HCT116 (cell line): ENCODE measurements around the gene MLC1. TPM values are rescaled to one million over a fixed set of nuclear protein-coding genes. Genes with fewer than 3 reads are reported as not detected.

ENCODE experiments used
- ATAC-seq: fragments of 200-7000 bp; cut with Tn5 transposase; 2 replicates; pipeline ENCODE4 v1.9.1; 2020; ENCODE audit warnings: mild to moderate bottlenecking, moderate library complexity
- BruUV-seq: library from RNA; stranded (reverse); fragments of 400-500 nt; replicated peaks from 2 replicates; lab custom pipeline; 2021; lab: Mats Ljungman, UMichigan
- CTCF ChIA-PET: fragments of 300-600 bp; sonication (Branson Sonifier 250); formaldehyde crosslinking; loops from one replicate; lab custom pipeline; 2021; ENCODE audit warnings: antibody characterized with exemption; lab: Charles Lee
- POLR2A ChIA-PET: fragments of 300-600, 350-600 bp; sonication (Branson Sonifier 250); formaldehyde crosslinking; loops from one replicate; lab custom pipeline; 2021; ENCODE audit warnings: antibody characterized with exemption; lab: Charles Lee
- RAD21 ChIA-PET, 2 experiments: fragments of 300-600 bp; sonication (Branson Sonifier 250); formaldehyde crosslinking; loops; one replicate each; lab custom pipeline; 2023; ENCODE audit warnings: low total read pairs in 2 of 2; ENCODE audit not compliant: uncharacterized antibody in 2 of 2, unreplicated experiment in 2 of 2, low non-redundant PET in 1 of 2; lab: Charles Lee
- DNase-seq: peaks from one replicate; pipeline ENCODE4 v3.0.0-alpha.2; 2010; ENCODE audit warnings: low read depth, low spot score
- H2AFZ ChIP-seq: fragments of 200-600 bp; shearing (Covaris generic), sonication (generic); 2 replicates; pipeline ENCODE4 v1.6.1; 2017; ENCODE audit warnings: low read depth, mixed run types, mixed read lengths, antibody characterized with exemption, low read length; ENCODE audit not compliant: poor library complexity, severe bottlenecking
- H3K27ac ChIP-seq: 2 replicates; pipeline ENCODE4 v1.5.1; 2012; ENCODE audit warnings: low read depth, low read length
- H3K27me3 ChIP-seq: fragments of 200-600 bp; sonication (generic); 2 replicates; pipeline ENCODE4 v1.6.1; 2016; ENCODE audit warnings: mixed run types, low read length, mixed read lengths; ENCODE audit not compliant: insufficient read depth
- H3K36me3 ChIP-seq, 2 experiments: fragments of 200-500 bp in 1 of 2; fragments of 200-600 bp in 1 of 2; sonication (Bioruptor generic) in 1 of 2; sonication (generic) in 1 of 2; 2 replicates each; pipeline versions ENCODE4 v1.5.1 to v1.6.1; 2014 to 2016; ENCODE audit warnings: low read length in 2 of 2, inconsistent platforms in 1 of 2, mixed read lengths in 1 of 2, mixed run types in 1 of 2; ENCODE audit not compliant: insufficient read depth in 2 of 2, control insufficient read depth in 1 of 2
- H3K4me1 ChIP-seq, 2 experiments: fragments of 200-600 bp in 1 of 2; sonication (generic) in 1 of 2; 2 replicates each; pipeline versions ENCODE4 v1.5.1 to v1.6.1; 2012 to 2017; ENCODE audit warnings: low read length in 2 of 2, inconsistent platforms in 1 of 2, mild to moderate bottlenecking in 1 of 2, mixed read lengths in 1 of 2, mixed run types in 1 of 2, moderate library complexity in 1 of 2; ENCODE audit not compliant: insufficient read depth in 2 of 2, control insufficient read depth in 1 of 2
- H3K4me2 ChIP-seq: fragments of 200-600 bp; sonication (generic); 2 replicates; pipeline ENCODE4 v1.6.1; 2017; ENCODE audit warnings: mixed run types, low read length, mixed read lengths
- H3K4me3 ChIP-seq, 2 experiments: fragments of 200-600 bp in 1 of 2; sonication (generic) in 1 of 2; replicated peaks in 1 of 2; 2 replicates each; pipeline ENCODE4 v1.5.1; 2011 to 2016; ENCODE audit warnings: low read length in 2 of 2, control low read depth in 1 of 2, low read depth in 1 of 2, mild to moderate bottlenecking in 1 of 2, mixed read lengths in 1 of 2, mixed run types in 1 of 2
- H3K79me2 ChIP-seq: fragments of 200-600 bp; sonication (generic); 2 replicates; pipeline ENCODE4 v1.6.1; 2017; ENCODE audit warnings: mild to moderate bottlenecking, mixed run types, low read length, moderate library complexity, mixed read lengths; ENCODE audit not compliant: insufficient read depth
- H3K9ac ChIP-seq: fragments of 200-600 bp; sonication (generic); 2 replicates; pipeline ENCODE4 v1.6.1; 2016; ENCODE audit warnings: low read length, mixed read lengths
- H3K9me2 ChIP-seq: fragments of 200-600 bp; sonication (generic), shearing (Covaris generic); 2 replicates; pipeline ENCODE4 v1.6.1; 2017; ENCODE audit warnings: mixed run types, mild to moderate bottlenecking, moderate library complexity; ENCODE audit not compliant: insufficient read depth
- H3K9me3 ChIP-seq, 2 experiments: fragments of 200-500 bp in 1 of 2; fragments of 200-600 bp in 1 of 2; sonication (Bioruptor generic) in 1 of 2; sonication (generic) in 1 of 2; 2 replicates each; pipeline ENCODE4 v1.6.1; 2014 to 2017; ENCODE audit warnings: low read length in 2 of 2, mixed read lengths in 2 of 2, inconsistent platforms in 1 of 2, low read depth in 1 of 2, mild to moderate bottlenecking in 1 of 2, mixed run types in 1 of 2, moderate library complexity in 1 of 2; ENCODE audit not compliant: control insufficient read depth in 1 of 2, insufficient read depth in 1 of 2
- H4K20me1 ChIP-seq: fragments of 200-600 bp; sonication (generic), shearing (Covaris generic); 2 replicates; pipeline ENCODE4 v1.6.1; 2017; ENCODE audit warnings: mixed run types, mild to moderate bottlenecking, moderate library complexity; ENCODE audit not compliant: insufficient read depth
- ATF3 ChIP-seq: IDR thresholded peaks from 2 replicates; pipeline ENCODE4 v1.6.1; 2012
- CBX3 ChIP-seq: IDR thresholded peaks from 2 replicates; pipeline ENCODE4 v1.6.1; 2012; ENCODE audit warnings: low read depth
- CEBPB ChIP-seq: IDR thresholded peaks from 2 replicates; pipeline ENCODE4 v1.6.1; 2012; ENCODE audit warnings: low read depth
- CTCF ChIP-seq, 3 experiments: fragments of 200-600 bp in 1 of 3; sonication (generic) in 1 of 3; IDR thresholded peaks in 2 of 3; conservative IDR thresholded peaks in 1 of 3; 2 replicates each; pipeline ENCODE4 v1.5.1; 2012 to 2017; ENCODE audit warnings: low read depth in 2 of 3, low read length in 2 of 3, antibody characterized with exemption in 1 of 3, borderline replicate concordance in 1 of 3, control low read depth in 1 of 3, mild to moderate bottlenecking in 1 of 3, mixed read lengths in 1 of 3, mixed run types in 1 of 3, moderate library complexity in 1 of 3; ENCODE audit not compliant: insufficient read depth in 1 of 3
- EZH2phosphoT487 ChIP-seq: fragments of 200-600 bp; IDR thresholded peaks from 2 replicates; pipeline ENCODE4 v1.6.1; 2018; ENCODE audit warnings: antibody characterized with exemption, borderline replicate concordance
- FOSL1 ChIP-seq: IDR thresholded peaks from 2 replicates; pipeline ENCODE4 v1.6.1; 2012; ENCODE audit warnings: low read depth
- POLR2A ChIP-seq: IDR thresholded peaks from 2 replicates; pipeline ENCODE4 v1.7.0; 2011; ENCODE audit warnings: borderline replicate concordance; ENCODE audit not compliant: insufficient read depth, insufficient read length; ENCODE audit errors: extremely low read depth
- POLR2AphosphoS5 ChIP-seq: IDR thresholded peaks from 2 replicates; pipeline ENCODE4 v1.6.1; 2011; ENCODE audit warnings: mild to moderate bottlenecking, low read depth, low read length, moderate library complexity
- SIN3A ChIP-seq: IDR thresholded peaks from 2 replicates; pipeline ENCODE4 v1.6.1; 2012; ENCODE audit warnings: low read depth
- TCF7L2 ChIP-seq: IDR thresholded peaks from 2 replicates; pipeline ENCODE4 v1.7.0; 2011; ENCODE audit warnings: borderline replicate concordance, inconsistent platforms; ENCODE audit not compliant: insufficient read depth, insufficient read length; ENCODE audit errors: extremely low read depth
- YY1 ChIP-seq: IDR thresholded peaks from 2 replicates; pipeline ENCODE4 v1.6.1; 2011; ENCODE audit warnings: low read length, low read depth, moderate library complexity, mild to moderate bottlenecking; ENCODE audit not compliant: insufficient replicate concordance; ENCODE audit errors: extremely low read depth
- intact Hi-C: fragments of 100-400 bp; cut with micrococcal nuclease; formaldehyde crosslinking; loops from 2 replicates; pipeline ENCODE4 v1.10.0; 2022
- total RNA-seq: library from RNA; stranded (reverse); gene quantifications from one replicate; pipeline ENCODE4 v1.2.1, GENCODE V29; 2021; ENCODE audit not compliant: unreplicated experiment
- TF ChIP-seq, protein P1 (sequence below): IDR thresholded peaks from 2 replicates; pipeline ENCODE4 v1.6.1; 2012; ENCODE audit warnings: low read depth
- TF ChIP-seq, protein P2 (sequence below): IDR thresholded peaks from 2 replicates; pipeline ENCODE4 v1.6.1; 2012

Gene MLC1
- total RNA-seq, 1 experiment from 2014 or later: not detected

GRCh38 chr22:50082197-50082715 lies 3.0 kb downstream of the MLC1 start (continued):
- TF ChIP-seq, protein P1, sequence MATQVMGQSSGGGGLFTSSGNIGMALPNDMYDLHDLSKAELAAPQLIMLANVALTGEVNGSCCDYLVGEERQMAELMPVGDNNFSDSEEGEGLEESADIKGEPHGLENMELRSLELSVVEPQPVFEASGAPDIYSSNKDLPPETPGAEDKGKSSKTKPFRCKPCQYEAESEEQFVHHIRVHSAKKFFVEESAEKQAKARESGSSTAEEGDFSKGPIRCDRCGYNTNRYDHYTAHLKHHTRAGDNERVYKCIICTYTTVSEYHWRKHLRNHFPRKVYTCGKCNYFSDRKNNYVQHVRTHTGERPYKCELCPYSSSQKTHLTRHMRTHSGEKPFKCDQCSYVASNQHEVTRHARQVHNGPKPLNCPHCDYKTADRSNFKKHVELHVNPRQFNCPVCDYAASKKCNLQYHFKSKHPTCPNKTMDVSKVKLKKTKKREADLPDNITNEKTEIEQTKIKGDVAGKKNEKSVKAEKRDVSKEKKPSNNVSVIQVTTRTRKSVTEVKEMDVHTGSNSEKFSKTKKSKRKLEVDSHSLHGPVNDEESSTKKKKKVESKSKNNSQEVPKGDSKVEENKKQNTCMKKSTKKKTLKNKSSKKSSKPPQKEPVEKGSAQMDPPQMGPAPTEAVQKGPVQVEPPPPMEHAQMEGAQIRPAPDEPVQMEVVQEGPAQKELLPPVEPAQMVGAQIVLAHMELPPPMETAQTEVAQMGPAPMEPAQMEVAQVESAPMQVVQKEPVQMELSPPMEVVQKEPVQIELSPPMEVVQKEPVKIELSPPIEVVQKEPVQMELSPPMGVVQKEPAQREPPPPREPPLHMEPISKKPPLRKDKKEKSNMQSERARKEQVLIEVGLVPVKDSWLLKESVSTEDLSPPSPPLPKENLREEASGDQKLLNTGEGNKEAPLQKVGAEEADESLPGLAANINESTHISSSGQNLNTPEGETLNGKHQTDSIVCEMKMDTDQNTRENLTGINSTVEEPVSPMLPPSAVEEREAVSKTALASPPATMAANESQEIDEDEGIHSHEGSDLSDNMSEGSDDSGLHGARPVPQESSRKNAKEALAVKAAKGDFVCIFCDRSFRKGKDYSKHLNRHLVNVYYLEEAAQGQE: no peak
- no peak for TF ChIP-seq EZH2phosphoT487

- ATAC-seq (no peak), DNase-seq (no peak)
- no peak overlapping the region for H3K4me3 ChIP-seq
- H3K36me3 ChIP-seq: no peaks in the 10 kb centered on the region
- intact Hi-C loops: no loop called here
- H3K27ac ChIP-seq: no peak overlapping the region
- H2AFZ ChIP-seq: no peak overlapping the region
- no peaks in the 10 kb centered on the region for H3K27me3 ChIP-seq
- no peak overlapping the region for H3K4me2 ChIP-seq
- ChIA-PET POLR2A (no interaction called here), CTCF (no interaction called here), RAD21 (no interaction called here)
- no TSS peak for BruUV-seq
- no peaks in the 10 kb centered on the region for H3K9me2 ChIP-seq
- H3K9ac ChIP-seq: no peak overlapping the region
- H3K9me3 ChIP-seq: peaks cover 0 to 1% of the 10 kb centered on the region in 2 experiments; a peak in 1 of 4 replicates
- H3K79me2 ChIP-seq: no peaks in the 10 kb centered on the region
- H3K4me1 ChIP-seq: peaks cover 0 to 10% of the 10 kb centered on the region in 2 experiments; a peak in 3 of 4 replicates
- H4K20me1 ChIP-seq: no peaks in the 10 kb centered on the region
- TF ChIP-seq YY1: no peak
- no peak for TF ChIP-seq ATF3
- TF ChIP-seq TCF7L2: no peak
- no peak for TF ChIP-seq POLR2AphosphoS5
- TF ChIP-seq CTCF (IDR thresholded peaks at IDR 0.05 in 2 of 3, conservative IDR thresholded peaks at IDR 0.05 in 1 of 3; ENCODE audit: borderline replicate concordance in 1 of 3, insufficient read depth in 1 of 3, low read depth in 2 of 3, low read length in 2 of 3): no peak
- TF ChIP-seq POLR2A: no peak
- TF ChIP-seq, protein P1: no peak
- TF ChIP-seq, protein P2, sequence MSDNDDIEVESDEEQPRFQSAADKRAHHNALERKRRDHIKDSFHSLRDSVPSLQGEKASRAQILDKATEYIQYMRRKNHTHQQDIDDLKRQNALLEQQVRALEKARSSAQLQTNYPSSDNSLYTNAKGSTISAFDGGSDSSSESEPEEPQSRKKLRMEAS: no peak
- TF ChIP-seq CBX3: no peak
- no peak for TF ChIP-seq EZH2phosphoT487
- TF ChIP-seq FOSL1: no peak
- no peak for TF ChIP-seq SIN3A
- TF ChIP-seq CEBPB: no peak
Measured at GRCh38 chr22:50081426-50082196, 3.6 kb downstream of the MLC1 start.
